Activated gamma-delta T cell treated with Interleukin-2 at 50 U/mL for 16 hours (primary cell): ENCODE data around the gene PITPNM2.
"Not testable (repeated sequence)": the region's sequence is repeated elsewhere in the genome, so short reads cannot be mapped to it uniquely, and the experiment has no call there.

Experiments
- DNase-seq: peaks from one replicate; pipeline ENCODE4 v3.0.0-alpha.2; 2020

Gene PITPNM2

DNA sequence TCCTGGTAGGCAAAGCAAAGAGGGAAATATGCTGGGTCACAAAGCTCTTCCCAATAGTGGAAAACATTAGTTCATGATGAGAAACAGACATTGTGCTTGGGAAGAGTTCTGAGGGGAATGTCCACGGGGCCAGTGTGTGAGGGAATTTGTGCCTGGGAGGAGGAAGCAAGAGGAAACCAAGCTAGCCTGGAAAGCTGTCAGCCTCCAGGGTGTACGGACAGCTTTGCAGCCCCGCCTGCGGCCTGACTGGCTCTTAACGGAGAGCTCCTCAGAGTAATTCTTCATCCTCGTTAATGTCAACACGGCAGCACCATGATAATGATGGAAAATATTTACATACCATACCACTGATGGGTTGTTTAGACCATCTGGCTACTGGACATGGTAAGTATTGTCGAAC is 32.4 kb downstream of the PITPNM2 start:
- no peak for DNase-seq

DNA sequence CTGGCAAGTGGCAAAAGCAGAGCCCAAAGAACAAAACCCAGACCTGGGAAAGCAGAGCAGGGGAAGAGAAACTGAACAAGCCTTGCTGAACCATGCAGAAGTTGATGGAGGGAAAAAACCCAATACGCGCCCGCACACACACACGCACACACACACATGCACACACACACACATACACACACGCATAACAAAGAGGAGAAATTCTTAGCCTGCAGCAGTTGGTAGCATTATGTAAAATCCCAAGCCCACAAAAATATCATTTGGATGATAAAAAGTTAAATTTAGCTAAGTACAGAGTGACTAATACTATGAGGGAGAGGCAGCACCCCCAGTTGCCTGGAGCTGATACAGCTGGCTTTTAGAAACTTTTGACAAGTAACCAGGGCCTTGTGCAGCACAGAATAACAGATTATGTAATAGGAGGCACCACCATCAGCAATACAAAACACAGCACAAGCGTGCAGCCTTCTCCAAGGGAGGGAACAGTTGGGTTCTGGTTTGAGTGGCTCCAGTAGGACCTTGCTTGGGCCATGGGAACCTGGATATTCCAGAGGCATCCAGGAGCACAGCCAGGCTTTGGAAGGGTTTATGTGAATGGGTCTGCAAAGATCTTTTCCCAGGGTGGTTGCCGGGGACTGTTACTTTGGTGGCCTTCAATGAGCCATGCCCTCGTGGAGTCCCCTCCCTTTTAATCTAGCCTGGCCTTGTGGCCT is 35.3 kb downstream of the PITPNM2 start:
- no peak for DNase-seq

GRCh38 chr12:123114304-123115083 is 36.4 kb downstream of the PITPNM2 start:
- no peak for DNase-seq

GRCh38 chr12:123113026-123113425 is 37.9 kb downstream of the PITPNM2 start:
- no peak for DNase-seq

- peak; percentile 20 for DNase-seq
Observed at GRCh38 chr12:123111498-123112165, 39.3 kb downstream of the PITPNM2 start.

GRCh38 chr12:123109319-123109772 is 41.5 kb downstream of the PITPNM2 start:
- no peak for DNase-seq

GRCh38 chr12:123108682-123109066 is 42.2 kb downstream of the PITPNM2 start:
- DNase-seq = no peak

DNA sequence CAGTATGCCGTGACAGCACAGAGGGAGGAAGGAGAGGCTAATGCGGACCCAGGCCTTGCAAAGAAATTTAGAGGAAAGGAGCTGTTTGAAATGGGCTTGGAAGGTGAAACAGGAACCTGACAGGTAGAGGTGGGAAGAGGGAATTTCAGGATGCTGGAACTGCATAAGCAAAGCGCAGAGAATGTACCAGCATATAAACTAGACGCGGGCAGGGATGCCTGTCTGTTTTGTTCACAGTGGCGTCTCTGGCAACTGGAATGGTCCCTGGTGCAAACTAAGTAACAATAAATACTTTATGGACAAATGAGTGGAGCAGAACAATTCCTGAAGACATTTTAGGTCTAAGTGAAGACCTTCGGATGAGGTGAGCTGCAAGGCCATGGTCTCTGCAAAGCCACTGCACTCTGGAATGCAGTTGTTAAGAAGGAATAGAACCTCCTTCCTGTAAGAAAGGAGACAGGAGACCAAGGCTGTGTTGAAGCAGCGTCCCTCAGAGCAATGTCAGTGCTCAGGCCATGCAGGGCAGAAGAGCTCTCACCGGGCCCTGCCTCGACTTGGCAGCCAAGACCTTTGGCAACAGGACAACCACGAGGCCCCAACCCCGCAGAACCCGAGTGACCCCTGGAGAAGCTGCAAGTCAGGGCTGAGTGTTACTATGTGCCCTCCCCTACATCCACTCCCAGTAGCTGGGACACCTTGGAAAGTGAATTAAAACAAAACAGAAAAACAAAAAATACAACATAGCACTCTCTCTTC is 42.8 kb downstream of the PITPNM2 start:
- DNase-seq = no peak

DNA sequence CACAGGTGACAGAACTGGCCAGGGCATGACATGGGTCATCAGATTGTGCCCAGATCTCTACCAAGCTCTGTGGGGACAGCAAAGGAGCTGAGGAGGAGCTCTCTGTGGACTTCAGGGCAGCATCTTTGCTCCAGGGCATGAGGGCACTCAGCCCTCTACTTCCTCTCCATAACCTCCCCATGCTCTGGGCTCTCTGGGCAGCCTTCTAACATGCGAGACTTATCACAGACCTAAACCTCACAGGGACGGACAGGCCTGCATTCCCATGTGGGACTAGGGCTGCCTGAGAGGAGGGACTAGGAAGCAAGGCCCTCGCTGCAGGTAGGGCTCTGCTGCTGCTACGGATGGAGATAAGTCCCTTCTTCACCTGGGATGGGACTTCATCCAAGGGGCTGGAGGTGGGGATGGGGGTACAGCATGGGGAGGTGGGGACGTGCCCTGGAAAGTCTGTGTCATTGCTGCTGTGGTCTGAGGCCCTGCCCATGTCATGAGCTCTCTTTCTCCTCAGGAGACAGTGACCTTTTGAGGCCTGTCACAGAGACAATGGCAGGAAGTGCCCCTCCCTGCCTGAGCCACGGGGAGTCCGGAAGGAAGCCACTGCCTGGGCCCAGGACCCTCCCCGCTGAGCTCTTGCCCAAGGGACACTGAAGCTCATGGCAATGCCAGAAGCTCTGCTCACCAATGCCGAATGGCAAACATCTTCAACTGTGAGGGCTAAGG is 44.1 kb downstream of the PITPNM2 start:
- DNase-seq = peak; percentile 66

DNA sequence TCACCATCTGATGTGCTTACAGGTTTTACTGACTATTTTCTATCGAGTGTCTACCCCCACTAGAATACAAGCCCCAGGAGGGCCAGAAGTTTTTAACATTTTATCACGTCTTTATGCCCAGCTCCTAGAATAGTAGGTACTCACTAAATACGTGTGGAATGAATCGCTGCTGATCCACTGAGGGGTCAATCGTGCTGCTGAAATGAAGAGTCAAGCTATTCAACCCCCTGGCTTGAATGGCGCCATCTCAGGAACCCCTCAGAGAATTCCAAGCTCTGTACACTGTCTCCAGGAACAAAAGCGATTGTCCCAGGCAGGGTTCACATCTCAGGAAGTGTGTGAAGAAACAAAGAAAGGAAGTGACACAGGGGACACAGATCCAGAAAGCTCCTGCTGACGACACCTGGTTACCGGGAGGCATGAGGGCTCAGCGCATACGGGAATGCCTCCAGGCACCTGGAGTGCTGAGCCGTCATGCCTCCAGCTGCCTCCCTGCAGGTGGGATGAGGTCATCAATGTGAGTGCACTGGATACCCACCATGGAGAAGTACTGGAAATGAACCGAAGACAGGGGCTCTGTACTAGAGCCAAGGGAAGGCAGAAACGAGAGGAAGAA is 45.6 kb downstream of the PITPNM2 start:
- no peak for DNase-seq

- DNase-seq = no peak
Observed at GRCh38 chr12:123104809-123105208, 46.1 kb downstream of the PITPNM2 start.

DNA sequence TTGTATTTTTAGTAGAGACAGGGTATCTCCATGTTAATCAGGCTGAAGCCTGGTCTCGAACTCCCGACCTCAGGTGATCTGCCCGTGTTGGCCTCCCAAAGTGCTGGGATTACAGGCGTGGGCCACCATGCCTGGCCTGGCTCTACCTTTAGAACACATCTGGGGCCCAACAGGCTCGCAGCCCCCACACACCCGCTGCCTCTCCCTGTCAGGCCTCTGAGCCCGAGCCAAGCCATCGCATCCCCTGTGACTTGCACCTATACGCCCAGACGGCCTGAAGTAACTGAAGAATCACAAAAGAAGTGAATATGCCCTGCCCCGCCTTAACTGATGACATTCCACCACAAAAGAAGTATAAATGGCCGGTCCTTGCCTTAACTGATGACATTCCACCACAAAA is 46.8 kb downstream of the PITPNM2 start:
- not testable (repeated sequence) for DNase-seq

DNA sequence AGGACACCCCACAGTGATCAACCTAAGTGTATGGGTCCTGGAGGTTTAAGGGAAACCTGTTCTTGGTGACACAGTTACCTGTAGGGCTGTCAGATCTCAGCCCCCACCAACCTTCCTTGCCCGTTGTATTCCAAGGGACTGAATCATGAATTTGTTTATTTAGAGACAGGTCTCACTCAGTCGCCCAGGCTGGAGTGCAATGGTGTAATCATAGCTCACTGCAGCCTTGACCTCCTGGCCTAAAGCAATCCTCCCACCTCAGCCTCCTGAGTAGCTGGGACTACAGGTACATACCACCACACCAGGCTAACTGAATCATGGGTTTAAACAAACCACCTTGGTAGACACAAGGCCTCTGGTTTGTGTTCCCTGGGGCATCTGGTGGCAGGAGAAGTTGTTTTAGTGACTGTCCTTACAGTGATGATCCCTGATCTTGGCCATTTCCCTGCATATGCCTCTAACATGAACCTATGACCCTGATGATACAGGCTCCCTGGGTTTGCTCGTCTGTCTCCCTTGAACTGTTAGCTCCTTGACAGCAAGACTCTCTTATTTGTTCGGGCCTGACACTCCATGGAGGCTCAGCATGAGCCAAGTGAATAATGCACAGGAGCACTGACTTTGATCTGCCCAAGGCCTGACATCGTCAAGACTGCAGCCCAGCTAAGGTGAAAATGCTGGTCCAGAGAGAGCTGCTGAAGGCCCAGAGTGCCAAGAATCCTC is 47.9 kb downstream of the PITPNM2 start:
- no peak for DNase-seq

GRCh38 chr12:123102366-123102765 is 48.5 kb downstream of the PITPNM2 start:
- DNase-seq = no peak

- no peak for DNase-seq
Observed at GRCh38 chr12:123101526-123101925, 49.4 kb downstream of the PITPNM2 start.
